Measurements from ENCODE around the gene RIPPLY2.
"Not testable (repeated sequence)": the region's sequence is repeated elsewhere in the genome, so short reads cannot be mapped to it uniquely, and the experiment has no call there.

The RIPPLY2 gene

GRCh38 chr6:83853178-83854000 lies at the start of gene RIPPLY2:
RIPPLY2 (plus strand) TSS chr6:83853360; CDS start chr6:83853417, 57 bp downstream.
- no peak for TF ChIP-seq CTCF (IDR thresholded peaks at IDR 0.05; ENCODE audit: borderline replicate concordance, insufficient read depth, low read depth, low read length)
- no peak within 1 kb of the TSS for H3K4me3 ChIP-seq (ENCODE audit: low read depth, low read length)

GRCh38 chr6:83803492-83803891 lies 49.7 kb upstream of the RIPPLY2 start:
- not testable (repeated sequence) for H3K4me3 ChIP-seq (ENCODE audit: low read depth, low read length)

GRCh38 chr6:83804886-83805285 lies 48.3 kb upstream of the RIPPLY2 start:
- no peak for TF ChIP-seq CTCF (IDR thresholded peaks at IDR 0.05; ENCODE audit: borderline replicate concordance, insufficient read depth, low read depth, low read length)
- no peak overlapping the region for H3K4me3 ChIP-seq (ENCODE audit: low read depth, low read length)

- TF ChIP-seq CTCF (IDR thresholded peaks at IDR 0.05; ENCODE audit: borderline replicate concordance, insufficient read depth, low read depth, low read length), result no peak
- H3K4me3 ChIP-seq (ENCODE audit: low read depth, low read length), result no peak overlapping the region
Measured at GRCh38 chr6:83808005-83808404, 45.2 kb upstream of the RIPPLY2 start.

GRCh38 chr6:83808926-83809325 lies 44.2 kb upstream of the RIPPLY2 start:
- no peak overlapping the region for H3K4me3 ChIP-seq (ENCODE audit: low read depth, low read length)
- no peak for TF ChIP-seq CTCF (IDR thresholded peaks at IDR 0.05; ENCODE audit: borderline replicate concordance, insufficient read depth, low read depth, low read length)

- no peak overlapping the region for H3K4me3 ChIP-seq (ENCODE audit: low read depth, low read length)
- no peak for TF ChIP-seq CTCF (IDR thresholded peaks at IDR 0.05; ENCODE audit: borderline replicate concordance, insufficient read depth, low read depth, low read length)
Measured at GRCh38 chr6:83812595-83812994, 40.6 kb upstream of the RIPPLY2 start.

- no peak for TF ChIP-seq CTCF (IDR thresholded peaks at IDR 0.05; ENCODE audit: borderline replicate concordance, insufficient read depth, low read depth, low read length)
- no peak overlapping the region for H3K4me3 ChIP-seq (ENCODE audit: low read depth, low read length)
Measured at GRCh38 chr6:83815631-83816272, 37.4 kb upstream of the RIPPLY2 start.
